Measurements from ENCODE around the gene BCAS1. TPM values are rescaled to one million over a fixed set of nuclear protein-coding genes. Genes with fewer than 3 reads are reported as not detected.

The BCAS1 gene
- total RNA-seq, 1 donor from 2014 or later = 0.81 TPM

DNA sequence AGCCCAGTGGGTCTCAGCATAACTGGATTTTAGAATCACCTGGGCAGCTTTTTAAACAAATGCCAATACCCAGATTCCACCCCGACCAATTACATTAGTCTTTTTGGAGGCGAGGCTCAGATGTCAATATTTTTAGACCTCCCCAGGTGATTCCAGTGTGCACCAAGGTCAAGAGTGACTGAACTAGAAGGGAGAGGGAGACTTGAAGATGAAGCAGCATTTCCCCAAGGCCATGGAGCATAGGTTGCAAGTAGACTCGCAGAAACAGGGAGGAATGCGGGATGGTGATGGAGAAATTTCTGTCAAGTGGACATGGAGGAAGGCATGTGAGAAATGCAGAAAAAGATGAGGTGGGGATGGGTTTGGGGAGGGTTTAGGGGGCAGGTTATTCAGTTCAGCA, 64.9 kb downstream of the BCAS1 start:
- no peak for ATAC-seq
- H3K27me3 ChIP-seq = peaks cover 9% of the 10 kb centered on the region
- no peak for DNase-seq
- H3K4me3 ChIP-seq = no peak overlapping the region
- H3K9me3 ChIP-seq = peaks cover 5% of the 10 kb centered on the region
- no peak overlapping the region for H3K27ac ChIP-seq
- TF ChIP-seq, protein P1, sequence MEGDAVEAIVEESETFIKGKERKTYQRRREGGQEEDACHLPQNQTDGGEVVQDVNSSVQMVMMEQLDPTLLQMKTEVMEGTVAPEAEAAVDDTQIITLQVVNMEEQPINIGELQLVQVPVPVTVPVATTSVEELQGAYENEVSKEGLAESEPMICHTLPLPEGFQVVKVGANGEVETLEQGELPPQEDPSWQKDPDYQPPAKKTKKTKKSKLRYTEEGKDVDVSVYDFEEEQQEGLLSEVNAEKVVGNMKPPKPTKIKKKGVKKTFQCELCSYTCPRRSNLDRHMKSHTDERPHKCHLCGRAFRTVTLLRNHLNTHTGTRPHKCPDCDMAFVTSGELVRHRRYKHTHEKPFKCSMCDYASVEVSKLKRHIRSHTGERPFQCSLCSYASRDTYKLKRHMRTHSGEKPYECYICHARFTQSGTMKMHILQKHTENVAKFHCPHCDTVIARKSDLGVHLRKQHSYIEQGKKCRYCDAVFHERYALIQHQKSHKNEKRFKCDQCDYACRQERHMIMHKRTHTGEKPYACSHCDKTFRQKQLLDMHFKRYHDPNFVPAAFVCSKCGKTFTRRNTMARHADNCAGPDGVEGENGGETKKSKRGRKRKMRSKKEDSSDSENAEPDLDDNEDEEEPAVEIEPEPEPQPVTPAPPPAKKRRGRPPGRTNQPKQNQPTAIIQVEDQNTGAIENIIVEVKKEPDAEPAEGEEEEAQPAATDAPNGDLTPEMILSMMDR (IDR thresholded peaks at IDR 0.05) = no peak
- H3K4me1 ChIP-seq = no peaks in the 10 kb centered on the region
- intact Hi-C loops (cut with DNase I) = no loop called here
- H3K36me3 ChIP-seq = no peaks in the 10 kb centered on the region

DNA sequence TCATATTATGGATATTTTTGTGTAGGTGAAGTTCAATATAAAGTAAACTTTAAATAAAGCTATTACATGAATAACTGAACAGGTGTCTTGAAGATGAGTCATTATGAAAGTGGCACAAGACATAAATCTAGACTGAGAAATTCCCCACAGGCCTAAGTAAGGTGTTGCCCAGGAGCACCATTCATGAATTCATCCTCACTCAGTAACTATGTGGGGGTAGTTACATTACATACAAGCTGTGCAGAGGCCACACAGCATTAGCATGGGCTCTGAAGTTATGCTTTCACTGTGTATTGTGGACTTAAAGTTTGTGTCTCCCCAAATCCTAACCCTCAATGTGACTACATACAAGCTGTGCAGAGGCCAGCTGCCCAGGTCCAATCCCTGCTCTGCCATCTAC, 65.9 kb downstream of the BCAS1 start:
- Histone ChIP-seq H3K4me1 (no peaks in the 10 kb centered on the region), H3K27me3 (peaks cover 9% of the 10 kb centered on the region), H3K4me3 (no peak overlapping the region), H3K36me3 (no peaks in the 10 kb centered on the region), H3K27ac (no peak overlapping the region), H3K9me3 (peaks cover 5% of the 10 kb centered on the region)
- no peak for ATAC-seq
- intact Hi-C loops (cut with DNase I) = no loop called here
- no peak for DNase-seq
- TF ChIP-seq, protein P1 (IDR thresholded peaks at IDR 0.05) = no peak

DNA sequence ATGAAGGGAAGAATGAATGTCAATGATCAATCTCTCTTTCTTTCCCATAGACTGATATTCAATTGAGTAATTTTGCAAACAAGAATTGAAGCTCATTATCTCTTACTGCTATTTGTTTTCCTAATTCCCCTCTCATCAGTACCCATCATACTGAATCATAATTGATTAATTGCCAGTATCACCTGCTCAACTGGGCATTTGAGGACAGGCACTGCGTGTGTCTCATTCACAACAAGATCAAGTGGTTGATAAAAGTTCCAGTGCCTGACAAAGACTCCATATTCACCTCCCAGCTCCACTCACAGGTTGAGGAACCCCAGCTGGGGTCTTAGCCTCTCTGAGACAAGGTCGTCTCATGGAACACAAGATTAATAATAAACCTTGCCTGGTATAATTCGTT, 67.7 kb downstream of the BCAS1 start:
- Histone ChIP-seq H3K27ac (no peak overlapping the region), H3K4me3 (no peak overlapping the region), H3K9me3 (peaks cover 5% of the 10 kb centered on the region), H3K36me3 (no peaks in the 10 kb centered on the region), H3K27me3 (peaks cover 6% of the 10 kb centered on the region), H3K4me1 (no peaks in the 10 kb centered on the region)
- DNase-seq (no peak), ATAC-seq (no peak)
- TF ChIP-seq, protein P1 (IDR thresholded peaks at IDR 0.05) = no peak
- intact Hi-C loops (cut with DNase I) = no loop called here

DNA sequence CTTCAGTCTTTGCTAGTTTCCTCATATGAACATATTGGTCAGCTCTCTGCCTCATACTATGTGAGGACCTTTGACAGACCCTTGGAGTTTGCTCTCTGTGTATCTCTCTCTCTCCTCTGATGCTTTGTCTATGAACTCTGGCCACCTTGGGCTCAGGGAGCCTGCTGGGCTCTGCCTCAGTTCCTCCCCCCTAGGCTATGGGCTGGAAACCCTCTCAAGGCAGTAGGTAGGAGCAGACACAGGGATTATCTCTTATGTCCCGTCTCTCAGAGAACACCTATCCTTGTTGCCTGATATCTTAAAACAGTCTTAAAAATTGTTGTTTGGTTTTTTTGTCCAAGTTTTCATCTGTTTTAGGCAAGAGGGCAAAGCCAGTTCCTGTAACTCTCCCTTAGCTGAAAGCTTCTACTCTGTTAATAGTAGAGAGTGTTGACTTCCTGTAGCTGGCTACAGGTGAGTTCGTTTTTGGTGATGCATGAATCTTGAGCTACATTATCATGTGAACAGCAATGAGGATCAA, 68.3 kb downstream of the BCAS1 start:
- ATAC-seq (no peak), DNase-seq (no peak)
- Histone ChIP-seq H3K4me3 (no peak overlapping the region), H3K36me3 (no peaks in the 10 kb centered on the region), H3K27me3 (peaks cover 6% of the 10 kb centered on the region), H3K9me3 (peaks cover 5% of the 10 kb centered on the region), H3K4me1 (no peaks in the 10 kb centered on the region), H3K27ac (no peak overlapping the region)
- TF ChIP-seq, protein P1 (IDR thresholded peaks at IDR 0.05) = no peak
- intact Hi-C loops (cut with DNase I) = no loop called here

DNA sequence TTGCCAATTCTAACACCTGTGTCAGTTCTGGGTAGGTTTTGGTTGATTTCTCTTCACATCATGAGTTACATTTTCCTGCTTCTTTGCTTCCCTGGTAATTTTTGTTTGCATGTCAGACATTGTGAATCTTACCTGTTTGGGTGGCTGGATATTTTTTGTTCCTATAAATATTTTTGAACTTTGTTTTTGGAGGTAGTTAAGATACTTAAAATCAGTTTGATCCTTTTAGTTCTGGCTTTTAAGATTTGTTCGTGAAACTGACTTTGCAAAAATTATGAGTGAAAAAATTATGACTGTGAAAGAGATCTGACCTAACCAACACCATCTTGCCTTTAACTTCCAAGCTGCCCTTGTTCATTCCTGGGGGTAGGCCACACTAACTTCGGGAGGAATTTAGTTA, 69.5 kb downstream of the BCAS1 start:
- Histone ChIP-seq H3K4me3 (no peak overlapping the region), H3K9me3 (peaks cover 5% of the 10 kb centered on the region), H3K27ac (no peak overlapping the region), H3K4me1 (no peaks in the 10 kb centered on the region), H3K27me3 (no peaks in the 10 kb centered on the region), H3K36me3 (no peaks in the 10 kb centered on the region)
- TF ChIP-seq, protein P1 (IDR thresholded peaks at IDR 0.05) = no peak
- intact Hi-C loops (cut with DNase I) = no loop called here
- no peak for DNase-seq
- no peak for ATAC-seq

DNA sequence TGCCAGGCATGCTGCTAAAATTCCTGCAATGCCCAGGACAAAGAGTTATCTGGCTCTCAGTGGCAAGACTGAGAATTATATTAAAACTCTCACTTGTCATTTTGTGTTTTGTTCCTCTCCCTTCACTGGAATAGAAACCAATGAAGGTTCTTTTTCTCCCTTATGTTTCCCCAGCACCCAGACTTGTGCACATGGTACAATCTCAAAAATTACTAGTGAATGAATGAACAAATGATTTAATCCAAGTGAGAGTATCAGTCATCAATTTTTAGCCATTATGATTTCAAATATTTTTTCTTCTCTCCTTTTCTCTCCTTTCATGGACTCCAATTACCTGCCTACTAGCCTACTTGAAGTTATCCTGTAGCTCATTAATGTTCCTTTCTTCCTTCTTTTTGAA, 70.1 kb downstream of the BCAS1 start:
- intact Hi-C loops (cut with DNase I) = no loop called here
- TF ChIP-seq, protein P1 (IDR thresholded peaks at IDR 0.05) = no peak
- Histone ChIP-seq H3K4me3 (no peak overlapping the region), H3K27me3 (no peaks in the 10 kb centered on the region), H3K9me3 (peaks cover 5% of the 10 kb centered on the region), H3K4me1 (no peaks in the 10 kb centered on the region), H3K36me3 (no peaks in the 10 kb centered on the region), H3K27ac (no peak overlapping the region)
- DNase-seq (no peak), ATAC-seq (no peak)

Data from upper lobe of right lung (tissue), 1 donor.